ENCODE results near the gene CAPN3.
"Not testable (repeated sequence)": the region's sequence is repeated elsewhere in the genome, so short reads cannot be mapped to it uniquely, and the experiment has no call there.

Gene CAPN3

GRCh38 chr15:42359249-42359648 is at the start of gene CAPN3:
TSS of gene CAPN3 (plus strand) at chr15:42359501. CDS start at chr15:42359806, 305 bp downstream.
- DNase-seq (ENCODE audit: low read depth in 1 of 2, low spot score in 1 of 2) = no peak

- no peak for DNase-seq (ENCODE audit: low read depth in 1 of 2, low spot score in 1 of 2)
Measured at GRCh38 chr15:42313463-42313862, 45.8 kb upstream of the CAPN3 start.

DNA sequence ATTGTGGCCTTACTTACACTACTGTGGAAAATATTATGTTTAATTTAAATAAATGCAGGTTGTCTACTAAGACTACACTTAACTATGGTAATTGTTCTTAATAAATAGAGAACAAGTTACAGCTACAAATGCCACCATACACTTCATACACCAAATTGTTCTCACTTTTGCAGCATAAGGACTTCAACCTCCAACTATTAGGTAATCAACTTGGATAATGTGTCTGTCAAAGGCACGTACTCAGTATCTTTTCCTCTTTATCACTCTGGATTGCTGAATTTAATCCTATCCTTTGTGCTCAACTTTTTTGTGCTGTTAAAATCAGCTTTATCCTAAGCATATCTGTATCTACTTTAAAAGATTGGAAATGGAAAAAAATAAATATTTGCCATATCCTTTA is 44.5 kb upstream of the CAPN3 start:
- DNase-seq (ENCODE audit: low read depth in 1 of 2, low spot score in 1 of 2) = no peak

DNA sequence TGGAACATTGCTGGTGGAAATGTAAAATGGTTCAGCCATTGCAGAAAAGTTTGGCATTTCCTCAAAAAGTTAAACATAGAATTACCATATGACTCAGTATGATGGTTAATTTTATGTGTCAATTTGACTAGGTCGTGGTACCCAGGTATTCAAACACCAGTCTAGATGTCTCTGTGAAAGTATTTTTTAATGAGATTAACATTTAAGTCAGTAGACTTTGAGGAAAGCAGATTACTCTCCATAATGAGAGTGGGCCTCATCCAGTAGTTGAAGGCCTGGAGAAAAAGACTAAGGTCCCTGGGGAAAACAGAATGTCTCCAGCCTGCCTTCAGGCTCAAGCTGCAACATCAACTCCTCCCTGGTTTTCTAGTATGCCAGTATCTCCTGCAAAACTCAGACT is 43.8 kb upstream of the CAPN3 start:
- DNase-seq (ENCODE audit: low read depth in 1 of 2, low spot score in 1 of 2) = no peak

GRCh38 chr15:42316282-42316805 is 43.0 kb upstream of the CAPN3 start:
- DNase-seq (ENCODE audit: low read depth in 1 of 2, low spot score in 1 of 2) = not testable (repeated sequence)

GRCh38 chr15:42319206-42319605 is 40.1 kb upstream of the CAPN3 start:
- no peak for DNase-seq (ENCODE audit: low read depth in 1 of 2, low spot score in 1 of 2)

DNA sequence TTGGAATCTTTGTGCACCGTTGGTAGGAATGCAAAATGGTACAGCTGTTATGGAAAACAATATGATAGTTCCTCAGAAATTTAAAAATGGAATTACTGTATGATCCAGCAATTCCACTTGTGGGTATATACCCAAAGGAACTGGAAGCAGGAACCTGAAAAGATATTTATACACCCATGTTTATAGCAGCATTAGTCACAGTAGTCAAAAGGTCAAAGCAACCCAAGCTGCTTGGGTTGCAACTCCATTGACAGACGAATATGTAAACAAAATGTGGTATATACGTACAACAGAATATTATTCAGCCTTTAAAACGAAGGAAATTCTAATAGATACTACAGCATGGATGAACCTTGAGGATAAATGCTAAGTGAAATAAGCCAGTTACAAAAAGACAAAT is 35.0 kb upstream of the CAPN3 start:
- no peak for DNase-seq (ENCODE audit: low read depth in 1 of 2, low spot score in 1 of 2)

- no peak for DNase-seq (ENCODE audit: low read depth in 1 of 2, low spot score in 1 of 2)
Measured at GRCh38 chr15:42329161-42329560, 30.1 kb upstream of the CAPN3 start.

- DNase-seq (ENCODE audit: low read depth in 1 of 2, low spot score in 1 of 2) = no peak
Measured at GRCh38 chr15:42329992-42330391, 29.3 kb upstream of the CAPN3 start.

- DNase-seq (ENCODE audit: low read depth in 1 of 2, low spot score in 1 of 2) = no peak
Measured at GRCh38 chr15:42331235-42331634, 28.1 kb upstream of the CAPN3 start.

GRCh38 chr15:42332331-42332730 is 27.0 kb upstream of the CAPN3 start:
- no peak for DNase-seq (ENCODE audit: low read depth in 1 of 2, low spot score in 1 of 2)

DNA sequence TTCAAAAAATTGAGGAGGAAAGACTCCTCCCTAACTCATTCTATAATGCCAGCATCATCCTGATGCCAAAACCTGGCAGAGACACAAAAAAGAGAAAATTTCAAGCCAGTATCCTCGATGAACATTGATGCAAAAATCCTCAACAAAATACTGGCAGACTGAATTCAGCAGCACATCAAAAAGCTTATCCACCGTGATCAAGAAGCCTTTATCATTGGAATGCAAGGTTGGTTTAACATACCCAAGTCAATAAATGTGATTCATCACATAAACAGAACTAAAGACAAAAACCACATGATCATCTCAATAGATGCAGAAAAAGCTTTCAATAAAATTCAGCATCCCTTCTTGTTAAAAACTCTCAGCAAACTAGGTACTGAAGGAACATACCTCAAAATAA is 24.2 kb upstream of the CAPN3 start:
- DNase-seq (ENCODE audit: low read depth in 1 of 2, low spot score in 1 of 2) = no peak

DNA sequence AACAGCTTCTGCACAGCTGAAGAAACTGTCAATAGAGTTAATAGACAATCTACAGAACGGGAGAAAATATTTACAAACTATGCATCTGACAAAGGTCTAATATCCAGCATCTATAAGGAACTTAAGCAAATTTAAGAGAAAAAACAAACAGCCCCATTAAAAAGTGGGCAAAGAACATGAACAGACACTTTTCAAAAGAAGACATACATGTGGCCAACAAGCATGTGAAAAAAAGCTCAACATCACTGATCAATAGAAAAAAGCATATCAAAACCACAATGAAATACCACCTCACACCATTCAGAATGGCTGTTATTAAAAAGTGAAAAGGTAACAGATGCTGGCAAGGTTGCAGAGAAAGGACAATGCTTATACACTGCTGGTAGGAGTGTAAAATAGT is 22.7 kb upstream of the CAPN3 start:
- not testable (repeated sequence) for DNase-seq (ENCODE audit: low read depth in 1 of 2, low spot score in 1 of 2)

DNA sequence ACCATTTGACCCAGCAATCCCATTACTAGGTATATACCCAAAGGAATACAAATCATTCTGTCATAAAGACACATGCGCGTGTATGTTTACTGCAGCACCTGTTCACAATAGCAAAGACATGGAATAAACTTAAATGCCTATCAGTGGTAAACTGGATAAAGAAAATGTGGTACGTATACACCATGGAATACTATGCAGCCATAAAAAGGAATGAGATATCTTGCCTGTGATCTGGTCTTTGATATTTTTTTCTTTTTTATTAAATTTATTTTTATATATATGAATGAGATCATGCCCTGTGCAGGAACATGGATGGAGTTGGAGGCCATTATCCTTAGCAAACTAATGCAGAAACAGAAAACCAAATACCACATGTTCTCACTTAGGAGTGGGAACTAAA is 22.2 kb upstream of the CAPN3 start:
- not testable (repeated sequence) for DNase-seq (ENCODE audit: low read depth in 1 of 2, low spot score in 1 of 2)

GRCh38 chr15:42338500-42338899 is 20.8 kb upstream of the CAPN3 start:
- DNase-seq (ENCODE audit: low read depth in 1 of 2, low spot score in 1 of 2) = no peak

GRCh38 chr15:42343596-42344232 is 15.6 kb upstream of the CAPN3 start:
- no peak for DNase-seq (ENCODE audit: low read depth in 1 of 2, low spot score in 1 of 2)

DNA sequence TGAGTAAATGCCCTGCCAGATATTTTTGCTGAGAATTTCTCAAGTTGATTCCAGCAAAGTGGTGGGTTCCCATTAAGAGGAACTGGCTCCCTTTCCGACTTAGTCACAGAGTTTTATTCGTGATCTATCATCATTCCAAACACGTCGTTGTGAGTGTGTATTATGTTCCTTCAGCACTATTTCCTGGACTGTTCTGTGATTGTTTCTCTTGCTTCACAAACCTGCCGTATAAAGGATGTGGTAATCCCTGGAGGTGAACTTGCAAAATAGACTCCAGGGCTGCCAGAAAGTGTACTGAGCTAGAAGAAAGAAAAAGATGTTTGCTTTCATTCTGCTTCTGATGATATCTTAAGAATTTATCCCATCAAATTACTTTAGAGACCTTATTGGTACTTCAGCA is 14.5 kb upstream of the CAPN3 start:
- DNase-seq (ENCODE audit: low read depth in 1 of 2, low spot score in 1 of 2) = no peak

- DNase-seq (ENCODE audit: low read depth in 1 of 2, low spot score in 1 of 2) = no peak
Measured at GRCh38 chr15:42345504-42345903, 13.8 kb upstream of the CAPN3 start.

DNA sequence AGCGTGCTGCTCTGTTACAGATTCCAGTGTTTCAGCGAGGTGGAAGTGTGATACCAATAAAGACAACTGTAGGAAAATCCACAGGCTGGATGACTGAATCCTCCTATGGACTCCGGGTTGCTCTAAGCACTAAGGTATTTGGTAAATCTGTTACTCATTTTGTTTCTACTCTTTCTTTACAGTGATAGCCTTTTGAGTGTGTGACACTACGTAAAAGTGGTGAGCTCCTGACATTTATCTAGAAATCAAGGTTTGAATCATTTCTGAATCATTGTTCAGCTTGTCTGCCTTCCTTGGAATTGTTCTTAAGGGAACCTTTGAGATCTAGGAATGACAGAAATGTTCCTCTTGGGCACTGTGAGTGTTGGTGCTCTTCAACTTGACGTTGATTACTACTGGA is 11.2 kb upstream of the CAPN3 start:
- no peak for DNase-seq (ENCODE audit: low read depth in 1 of 2, low spot score in 1 of 2)

DNA sequence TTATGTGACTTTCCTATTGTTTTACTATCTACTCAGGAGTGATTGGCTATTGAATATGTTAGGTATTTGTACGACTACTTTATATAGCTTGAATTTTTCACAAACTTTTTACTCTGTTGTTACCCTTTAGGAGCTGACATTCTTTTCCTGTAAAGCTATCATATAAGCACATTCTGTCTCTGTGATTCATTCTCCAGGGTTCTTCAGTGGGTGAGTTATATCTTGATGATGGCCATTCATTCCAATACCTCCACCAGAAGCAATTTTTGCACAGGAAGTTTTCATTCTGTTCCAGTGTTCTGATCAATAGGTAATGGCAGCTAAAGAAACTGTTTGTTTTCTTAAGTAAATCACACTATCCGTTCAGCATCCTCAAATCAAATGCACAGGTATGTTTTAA is 10.1 kb upstream of the CAPN3 start:
- no peak for DNase-seq (ENCODE audit: low read depth in 1 of 2, low spot score in 1 of 2)

DNA sequence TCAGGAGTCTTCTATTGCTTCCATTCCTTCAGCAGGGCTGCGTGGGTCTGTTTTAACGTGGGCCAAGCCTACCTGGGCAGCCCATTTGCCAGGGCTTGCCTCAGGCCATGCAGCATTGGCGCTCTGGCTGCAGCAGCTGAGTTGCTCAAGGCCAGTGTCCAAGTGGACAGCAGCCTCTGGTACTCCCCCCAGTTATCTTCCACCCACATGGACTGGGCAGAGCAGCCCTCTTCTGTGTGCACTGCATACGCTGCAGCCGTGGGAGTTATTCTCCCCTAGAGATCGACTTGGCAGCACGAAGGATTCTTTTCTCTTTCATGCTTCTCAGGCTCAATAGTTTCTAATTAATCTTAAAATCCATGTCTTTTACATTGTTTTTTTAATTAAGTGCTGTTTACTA is 6.9 kb upstream of the CAPN3 start:
- DNase-seq (ENCODE audit: low read depth in 1 of 2, low spot score in 1 of 2) = no peak

GRCh38 chr15:42353061-42353460 is 6.2 kb upstream of the CAPN3 start:
- DNase-seq (ENCODE audit: low read depth in 1 of 2, low spot score in 1 of 2) = no peak

DNA sequence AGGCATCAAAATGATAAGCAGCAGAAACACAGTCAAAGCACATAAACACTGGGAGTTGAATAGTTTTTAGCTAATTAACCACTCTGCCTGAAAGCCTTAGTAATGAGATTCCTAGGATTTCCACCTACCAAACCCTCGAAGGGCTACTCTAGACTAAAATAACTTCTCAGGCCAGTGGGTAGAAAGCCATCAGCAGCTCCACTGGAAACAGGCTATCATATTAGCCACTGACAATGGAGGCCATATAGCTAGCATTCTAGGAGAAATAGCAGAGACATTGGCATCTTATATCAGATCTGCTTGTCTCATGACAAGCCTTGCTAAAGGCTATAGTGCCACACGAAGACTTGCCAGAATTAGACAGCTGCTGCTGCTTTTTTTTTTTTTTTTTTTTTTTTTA is 4.5 kb upstream of the CAPN3 start:
- DNase-seq (ENCODE audit: low read depth in 1 of 2, low spot score in 1 of 2) = no peak
